ENCODE measurements around the gene SRSF8.
"Not testable (repeated sequence)": the region's sequence is repeated elsewhere in the genome, so short reads cannot be mapped to it uniquely, and the experiment has no call there.

The SRSF8 gene

DNA sequence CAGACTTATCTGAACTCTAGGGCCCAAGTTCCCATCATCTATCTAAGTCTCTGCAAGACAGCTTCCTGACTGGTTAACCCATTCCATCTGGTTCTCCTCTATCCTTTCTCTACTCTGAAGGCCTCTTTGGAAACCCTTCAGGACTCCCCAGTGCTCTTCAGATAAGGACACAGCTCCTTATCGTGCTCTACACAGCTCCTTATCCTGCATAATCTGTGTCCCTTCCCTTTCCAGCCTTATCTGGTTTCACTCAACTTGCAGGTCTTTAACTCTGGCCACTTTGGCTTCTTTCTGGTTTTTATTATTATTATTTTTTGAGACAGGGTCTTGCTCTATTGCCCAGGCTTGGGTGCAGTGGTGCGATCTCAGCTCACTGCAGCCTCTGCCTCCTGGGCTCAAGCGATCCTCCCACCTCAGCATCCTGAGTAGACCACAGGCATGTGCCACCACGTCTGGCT lies 33.5 kb downstream of the SRSF8 start:
- Histone ChIP-seq H3K27me3 (ENCODE audit: control insufficient read depth, insufficient read depth, low read length) (no peaks in the 10 kb centered on the region), H3K9ac (ENCODE audit: low read length) (no peak overlapping the region), H3K36me3 (ENCODE audit: control insufficient read depth, low read depth, low read length) (no peaks in the 10 kb centered on the region), H3K4me1 (ENCODE audit: control insufficient read depth, low read depth, low read length) (no peaks in the 10 kb centered on the region), H3K9me3 (ENCODE audit: control insufficient read depth, low read depth, low read length) (no peaks in the 10 kb centered on the region), H3K27ac (ENCODE audit: low read length) (no peak overlapping the region), H3K4me3 (ENCODE audit: low read length) (no peak overlapping the region)

DNA sequence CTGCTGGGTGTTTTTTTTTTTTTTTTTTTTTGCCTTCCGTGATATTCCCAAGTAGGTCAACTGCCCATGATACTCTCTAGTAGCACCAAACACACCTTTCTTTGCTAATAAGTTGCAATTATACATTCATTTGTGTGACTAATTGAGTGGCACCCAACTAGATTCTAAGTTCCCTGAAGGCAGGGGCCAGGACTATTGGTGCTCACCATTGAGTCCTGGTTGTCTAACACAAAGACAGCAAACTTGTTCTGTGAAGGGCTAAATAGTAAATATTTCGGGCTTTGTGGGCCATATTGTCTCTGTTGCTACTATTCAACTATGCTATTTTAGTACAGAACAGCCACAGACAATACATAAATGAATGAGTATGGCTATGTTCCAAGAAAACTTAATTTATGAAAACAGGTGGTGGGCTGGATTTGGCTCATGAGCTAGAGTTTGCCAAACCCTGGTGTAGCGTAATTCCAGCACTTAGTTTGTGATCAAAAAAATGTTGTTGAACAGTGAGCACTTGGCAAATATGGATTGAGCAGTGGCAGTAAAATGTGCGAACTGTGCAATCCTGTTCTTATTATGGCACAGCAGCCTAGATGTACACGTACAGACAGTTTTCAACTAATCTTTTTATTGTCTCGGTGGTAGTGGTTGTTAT lies 34.3 kb downstream of the SRSF8 start:
- H3K27me3 ChIP-seq (ENCODE audit: control insufficient read depth, insufficient read depth, low read length), result no peaks in the 10 kb centered on the region
- H3K36me3 ChIP-seq (ENCODE audit: control insufficient read depth, low read depth, low read length), result no peaks in the 10 kb centered on the region
- H3K27ac ChIP-seq (ENCODE audit: low read length), result no peak overlapping the region
- H3K9me3 ChIP-seq (ENCODE audit: control insufficient read depth, low read depth, low read length), result no peaks in the 10 kb centered on the region
- H3K9ac ChIP-seq (ENCODE audit: low read length), result no peak overlapping the region
- no peak overlapping the region for H3K4me3 ChIP-seq (ENCODE audit: low read length)
- H3K4me1 ChIP-seq (ENCODE audit: control insufficient read depth, low read depth, low read length), result no peaks in the 10 kb centered on the region

DNA sequence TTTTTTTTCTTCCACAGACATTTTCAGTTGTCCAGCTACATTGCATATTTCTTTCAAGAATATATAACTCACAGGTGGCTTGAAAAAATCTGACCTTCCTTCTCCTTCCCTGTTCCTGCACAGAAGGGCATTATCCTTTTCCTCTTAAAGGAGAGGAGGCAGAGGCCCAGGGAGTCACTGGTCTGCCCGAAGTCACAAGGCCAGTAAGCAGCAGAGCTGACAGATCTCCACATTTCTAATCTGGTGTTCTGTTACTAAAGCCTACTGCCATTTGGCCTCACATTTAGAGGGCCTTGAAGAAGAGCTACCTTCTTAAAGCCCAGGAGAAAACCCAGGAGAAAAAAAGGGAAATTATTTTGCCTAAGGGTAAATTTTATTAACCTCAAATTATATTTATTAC lies 35.2 kb downstream of the SRSF8 start:
- peaks cover 2% of the 10 kb centered on the region for H3K4me1 ChIP-seq (ENCODE audit: control insufficient read depth, low read depth, low read length)
- H3K4me3 ChIP-seq (ENCODE audit: low read length), result no peak overlapping the region
- no peaks in the 10 kb centered on the region for H3K9me3 ChIP-seq (ENCODE audit: control insufficient read depth, low read depth, low read length)
- no peaks in the 10 kb centered on the region for H3K36me3 ChIP-seq (ENCODE audit: control insufficient read depth, low read depth, low read length)
- H3K9ac ChIP-seq (ENCODE audit: low read length), result no peak overlapping the region
- H3K27me3 ChIP-seq (ENCODE audit: control insufficient read depth, insufficient read depth, low read length), result no peaks in the 10 kb centered on the region
- no peak overlapping the region for H3K27ac ChIP-seq (ENCODE audit: low read length)

DNA sequence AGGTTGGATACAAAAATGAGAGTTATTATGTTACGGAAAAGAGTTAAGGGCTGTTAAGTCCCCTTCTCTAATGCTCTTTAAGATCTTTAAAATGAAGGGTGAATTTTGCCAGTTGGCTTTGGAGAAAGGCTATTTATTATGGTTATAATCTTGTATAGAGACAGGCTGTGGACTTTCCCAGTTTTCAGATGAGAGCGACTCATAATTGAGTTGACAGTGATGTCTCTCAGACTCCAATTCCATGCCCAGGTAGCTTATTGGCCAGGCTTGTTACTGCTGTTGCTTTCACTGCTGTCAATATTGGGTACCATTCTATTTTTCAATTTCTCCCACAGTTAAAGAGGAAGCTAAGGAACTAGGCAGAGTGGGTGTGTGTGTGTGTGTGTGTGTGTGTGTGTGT lies 36.0 kb downstream of the SRSF8 start:
- Histone ChIP-seq H3K4me1 (ENCODE audit: control insufficient read depth, low read depth, low read length) (peaks cover 8% of the 10 kb centered on the region), H3K9me3 (ENCODE audit: control insufficient read depth, low read depth, low read length) (no peaks in the 10 kb centered on the region), H3K27me3 (ENCODE audit: control insufficient read depth, insufficient read depth, low read length) (no peaks in the 10 kb centered on the region), H3K36me3 (ENCODE audit: control insufficient read depth, low read depth, low read length) (no peaks in the 10 kb centered on the region), H3K4me3 (ENCODE audit: low read length) (no peak overlapping the region), H3K27ac (ENCODE audit: low read length) (no peak overlapping the region), H3K9ac (ENCODE audit: low read length) (no peak overlapping the region)

DNA sequence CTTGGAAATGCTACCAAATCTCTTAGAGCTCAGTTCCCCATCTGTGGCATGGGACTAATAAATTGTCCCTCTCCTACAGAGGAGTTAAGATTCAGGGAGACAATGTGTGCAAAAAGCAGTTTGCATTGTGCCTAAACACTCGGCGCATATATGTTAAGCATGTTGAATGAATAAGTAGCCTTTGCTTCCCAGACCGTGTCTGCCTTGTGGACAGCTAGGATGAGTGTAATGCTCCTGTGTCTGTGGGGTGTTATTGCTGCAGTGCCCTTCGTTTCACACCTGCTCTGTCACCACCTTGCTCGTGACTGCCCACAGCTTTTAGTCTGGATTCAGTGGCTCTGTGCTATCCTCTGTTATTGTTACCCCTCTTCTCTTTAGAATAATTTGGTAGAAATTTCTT lies 37.0 kb downstream of the SRSF8 start:
- no peak overlapping the region for H3K9ac ChIP-seq (ENCODE audit: low read length)
- H3K4me3 ChIP-seq (ENCODE audit: low read length), result no peak overlapping the region
- no peaks in the 10 kb centered on the region for H3K9me3 ChIP-seq (ENCODE audit: control insufficient read depth, low read depth, low read length)
- H3K27ac ChIP-seq (ENCODE audit: low read length), result no peak overlapping the region
- no peaks in the 10 kb centered on the region for H3K36me3 ChIP-seq (ENCODE audit: control insufficient read depth, low read depth, low read length)
- H3K27me3 ChIP-seq (ENCODE audit: control insufficient read depth, insufficient read depth, low read length), result no peaks in the 10 kb centered on the region
- H3K4me1 ChIP-seq (ENCODE audit: control insufficient read depth, low read depth, low read length), result peaks cover 11% of the 10 kb centered on the region

DNA sequence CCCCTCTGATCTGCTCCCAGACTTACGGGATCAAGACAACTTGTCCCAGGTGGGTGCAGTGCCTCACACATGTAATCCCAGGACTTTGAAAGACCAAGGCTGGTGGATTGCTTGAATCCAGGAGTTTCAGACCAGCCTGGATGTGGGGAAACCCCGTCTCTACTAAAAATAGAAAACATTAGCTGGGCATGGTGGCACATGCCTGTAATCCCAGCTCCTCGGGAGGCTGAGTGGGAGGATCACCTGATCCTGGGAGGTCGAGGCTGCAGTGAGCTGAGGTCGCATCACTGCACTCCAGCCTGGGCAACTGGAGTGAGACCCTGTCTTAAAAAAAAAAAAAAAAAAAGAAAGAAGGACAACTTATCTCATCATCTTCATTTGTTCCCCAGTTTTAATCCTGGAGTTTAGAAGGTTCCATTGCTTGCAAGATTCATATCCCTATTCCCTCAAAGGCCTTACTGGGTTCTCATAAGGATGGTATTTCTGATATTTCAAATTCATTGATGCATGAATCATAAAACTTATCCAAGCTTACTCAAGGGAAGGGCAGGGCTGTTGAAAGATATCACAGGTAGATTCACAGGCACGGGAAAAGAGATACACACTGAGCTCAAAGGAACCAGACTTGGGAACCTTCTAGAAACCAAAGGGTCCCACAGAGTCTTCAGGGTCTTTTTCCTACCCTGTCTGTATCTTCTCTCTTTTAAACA lies 37.6 kb downstream of the SRSF8 start:
- no peaks in the 10 kb centered on the region for H3K36me3 ChIP-seq (ENCODE audit: control insufficient read depth, low read depth, low read length)
- no peak overlapping the region for H3K4me3 ChIP-seq (ENCODE audit: low read length)

DNA sequence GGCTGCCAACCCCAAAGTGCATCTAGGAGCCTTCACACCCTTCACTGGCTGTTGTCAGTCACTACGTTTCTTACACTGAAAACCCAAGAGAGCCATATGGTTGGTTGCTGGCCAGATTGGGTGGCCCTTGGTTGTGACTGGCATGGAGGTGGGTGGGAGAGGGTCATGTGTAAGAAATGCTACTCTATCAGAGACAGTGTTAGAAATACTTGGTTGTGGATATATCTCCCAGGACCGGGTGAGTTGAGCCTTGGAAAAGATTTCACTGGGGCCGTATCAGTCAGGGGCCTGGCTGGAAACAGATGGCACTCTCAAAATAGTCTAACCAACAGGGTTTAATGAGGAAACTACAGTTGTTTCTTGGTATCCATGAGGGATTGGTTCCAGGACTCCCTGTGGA lies 38.1 kb downstream of the SRSF8 start:
- Histone ChIP-seq H3K4me1 (ENCODE audit: control insufficient read depth, low read depth, low read length) (peaks cover 11% of the 10 kb centered on the region), H3K27me3 (ENCODE audit: control insufficient read depth, insufficient read depth, low read length) (no peaks in the 10 kb centered on the region), H3K4me3 (ENCODE audit: low read length) (no peak overlapping the region), H3K36me3 (ENCODE audit: control insufficient read depth, low read depth, low read length) (no peaks in the 10 kb centered on the region), H3K9ac (ENCODE audit: low read length) (no peak overlapping the region), H3K27ac (ENCODE audit: low read length) (no peak overlapping the region), H3K9me3 (ENCODE audit: control insufficient read depth, low read depth, low read length) (no peaks in the 10 kb centered on the region)

More for the DNA sequence above, 37.6 kb downstream of the SRSF8 start:
- H3K27me3 ChIP-seq (ENCODE audit: control insufficient read depth, insufficient read depth, low read length), result no peaks in the 10 kb centered on the region
- no peak overlapping the region for H3K9ac ChIP-seq (ENCODE audit: low read length)
- H3K27ac ChIP-seq (ENCODE audit: low read length), result no peak overlapping the region
- H3K4me1 ChIP-seq (ENCODE audit: control insufficient read depth, low read depth, low read length), result peaks cover 11% of the 10 kb centered on the region
- H3K9me3 ChIP-seq (ENCODE audit: control insufficient read depth, low read depth, low read length), result no peaks in the 10 kb centered on the region

DNA sequence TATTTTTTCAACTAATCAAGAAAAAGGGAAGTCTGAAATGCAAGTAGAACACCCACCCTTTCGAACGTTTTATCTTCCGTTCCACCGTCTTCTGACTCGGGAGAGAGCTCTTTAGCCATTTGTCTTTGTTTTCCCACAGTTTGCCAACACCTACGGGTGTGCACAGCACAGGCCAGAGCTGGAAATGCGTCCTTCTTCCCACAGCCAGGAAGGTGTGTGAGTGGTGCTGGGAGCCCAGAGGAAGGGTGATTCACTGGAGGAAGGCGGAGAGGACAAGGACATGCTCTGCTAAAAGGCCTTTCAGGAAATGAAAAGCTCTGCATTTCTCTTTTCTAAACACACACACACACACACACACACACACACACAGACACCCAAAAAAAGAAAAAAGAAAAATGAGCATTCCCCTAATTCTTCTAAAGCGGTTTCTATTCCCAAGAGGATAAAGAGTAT lies 41.5 kb downstream of the SRSF8 start:
- Histone ChIP-seq H3K27ac (ENCODE audit: low read length) (no peak overlapping the region), H3K9ac (ENCODE audit: low read length) (no peak overlapping the region), H3K4me1 (ENCODE audit: control insufficient read depth, low read depth, low read length) (peaks cover 11% of the 10 kb centered on the region), H3K9me3 (ENCODE audit: control insufficient read depth, low read depth, low read length) (no peaks in the 10 kb centered on the region), H3K36me3 (ENCODE audit: control insufficient read depth, low read depth, low read length) (no peaks in the 10 kb centered on the region), H3K4me3 (ENCODE audit: low read length) (no peak overlapping the region), H3K27me3 (ENCODE audit: control insufficient read depth, insufficient read depth, low read length) (no peaks in the 10 kb centered on the region)

DNA sequence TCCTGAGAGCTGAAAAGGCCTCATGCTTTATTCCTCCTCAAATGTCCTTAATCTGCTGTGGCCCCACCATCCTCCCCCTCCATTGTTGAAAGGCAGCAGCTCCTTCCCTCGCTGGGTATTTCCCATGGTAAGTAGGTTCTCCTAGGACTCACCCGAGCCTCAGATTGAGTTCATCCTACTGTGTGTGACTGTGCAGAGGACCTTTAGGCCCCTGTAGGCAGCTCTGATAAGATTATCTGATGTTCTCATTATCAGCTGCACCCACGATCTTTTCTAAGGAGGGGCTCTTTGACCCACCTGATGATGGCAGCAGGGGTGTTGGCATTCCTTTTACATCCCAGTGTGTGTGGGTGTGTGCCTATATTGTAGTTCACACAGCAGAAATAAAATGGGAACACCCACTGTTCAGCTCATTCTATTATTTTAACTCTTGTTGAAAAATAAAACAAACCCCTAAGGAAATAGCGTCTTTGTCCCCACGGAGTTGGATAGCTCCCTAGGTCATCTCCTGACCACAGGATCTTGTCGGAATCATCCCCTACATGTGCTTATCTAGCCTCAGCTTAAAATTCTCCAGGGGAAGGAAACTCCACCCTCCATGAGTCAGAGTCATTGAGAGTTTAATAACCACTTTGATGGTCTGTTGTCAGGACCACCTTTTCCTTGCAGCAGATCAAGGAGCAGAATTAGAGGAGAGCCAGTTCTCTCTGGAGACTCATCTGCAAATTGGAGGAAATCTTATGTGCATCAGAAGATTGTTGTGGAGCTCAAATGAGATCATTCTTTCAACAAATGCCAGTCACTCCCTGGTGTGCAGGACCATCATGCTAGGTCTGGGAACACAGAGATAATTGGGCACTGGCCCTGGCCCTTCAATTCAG lies 42.2 kb downstream of the SRSF8 start:
- Histone ChIP-seq H3K9ac (ENCODE audit: low read length) (no peak overlapping the region), H3K27ac (ENCODE audit: low read length) (no peak overlapping the region), H3K4me1 (ENCODE audit: control insufficient read depth, low read depth, low read length) (peaks cover 11% of the 10 kb centered on the region), H3K36me3 (ENCODE audit: control insufficient read depth, low read depth, low read length) (no peaks in the 10 kb centered on the region), H3K27me3 (ENCODE audit: control insufficient read depth, insufficient read depth, low read length) (no peaks in the 10 kb centered on the region), H3K9me3 (ENCODE audit: control insufficient read depth, low read depth, low read length) (no peaks in the 10 kb centered on the region), H3K4me3 (ENCODE audit: low read length) (no peak overlapping the region)

DNA sequence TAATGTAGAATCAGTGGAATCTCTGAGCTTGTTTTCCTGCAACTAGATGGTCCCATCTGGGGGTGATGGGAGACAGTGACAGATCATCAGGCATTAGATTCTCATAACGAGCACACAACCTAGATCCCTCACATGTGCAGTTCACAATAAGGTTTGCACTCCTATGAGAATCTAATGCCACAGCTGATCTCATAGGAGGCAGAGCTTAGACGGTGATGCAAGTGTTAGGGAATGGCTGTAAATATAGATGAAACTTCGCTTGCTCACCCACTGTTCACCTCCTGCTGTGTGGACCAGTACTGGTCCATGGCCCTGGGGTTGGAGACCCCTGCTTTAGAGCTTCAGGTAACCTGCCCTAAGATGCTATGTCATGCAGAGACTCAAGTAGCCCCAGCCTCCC lies 44.8 kb downstream of the SRSF8 start:
- peaks cover 11% of the 10 kb centered on the region for H3K4me1 ChIP-seq (ENCODE audit: control insufficient read depth, low read depth, low read length)
- not testable (repeated sequence) for H3K27ac ChIP-seq (ENCODE audit: low read length)

DNA sequence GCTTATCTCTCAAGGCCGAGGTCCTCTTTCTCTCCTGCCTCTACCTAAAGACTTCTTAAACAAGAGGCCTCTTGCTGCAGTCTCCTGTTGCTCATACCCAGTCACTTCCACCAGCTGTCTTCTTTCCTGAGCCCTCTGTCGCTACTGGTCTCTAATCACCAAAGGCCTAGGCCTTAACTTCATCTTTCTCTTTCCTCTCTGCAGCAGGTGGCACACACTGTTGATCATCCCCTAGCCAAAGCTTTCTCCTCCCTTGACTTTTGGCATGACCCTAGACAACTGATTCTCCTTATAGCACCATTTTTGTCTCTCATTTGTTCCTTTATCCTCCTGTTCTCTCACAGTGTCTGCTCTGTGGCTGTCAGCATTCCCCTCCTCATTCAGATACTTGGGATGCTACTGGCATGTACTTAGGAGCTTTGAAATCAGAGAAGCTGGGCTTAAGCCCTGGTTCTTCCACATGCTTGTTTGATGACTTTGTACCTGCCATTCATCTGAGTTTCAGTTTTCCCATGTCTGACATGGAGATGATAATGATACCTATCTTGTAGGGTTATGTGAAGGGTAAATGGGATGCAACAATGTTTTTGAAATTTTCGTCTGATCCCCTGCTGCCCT lies 45.3 kb downstream of the SRSF8 start:
- Histone ChIP-seq H3K27me3 (ENCODE audit: control insufficient read depth, insufficient read depth, low read length) (no peaks in the 10 kb centered on the region), H3K9me3 (ENCODE audit: control insufficient read depth, low read depth, low read length) (no peaks in the 10 kb centered on the region), H3K9ac (ENCODE audit: low read length) (no peak overlapping the region), H3K27ac (ENCODE audit: low read length) (no peak overlapping the region), H3K4me3 (ENCODE audit: low read length) (no peak overlapping the region), H3K36me3 (ENCODE audit: control insufficient read depth, low read depth, low read length) (no peaks in the 10 kb centered on the region), H3K4me1 (ENCODE audit: control insufficient read depth, low read depth, low read length) (peaks cover 8% of the 10 kb centered on the region)

More for the DNA sequence above, 44.8 kb downstream of the SRSF8 start:
- H3K27me3 ChIP-seq (ENCODE audit: control insufficient read depth, insufficient read depth, low read length); H3K9me3 ChIP-seq (ENCODE audit: control insufficient read depth, low read depth, low read length); H3K36me3 ChIP-seq (ENCODE audit: control insufficient read depth, low read depth, low read length); H3K9ac ChIP-seq (ENCODE audit: low read length); H3K4me3 ChIP-seq (ENCODE audit: low read length): not testable (repeated sequence)

Data from iPS-18a (cell line).